GM18517 (cell line): Measurements from ENCODE around the gene CCDC148.
A peak's percentile ranks its signal among the peaks of the same experiment; 100 is the strongest.

ENCODE experiments used
- ATAC-seq: cut with Tn5 transposase; IDR thresholded peaks from one replicate; pipeline ENCODE4 v1.9.1; 2021; ENCODE audit warnings: mild to moderate bottlenecking, moderate library complexity; ENCODE audit not compliant: unreplicated experiment

Gene CCDC148

DNA sequence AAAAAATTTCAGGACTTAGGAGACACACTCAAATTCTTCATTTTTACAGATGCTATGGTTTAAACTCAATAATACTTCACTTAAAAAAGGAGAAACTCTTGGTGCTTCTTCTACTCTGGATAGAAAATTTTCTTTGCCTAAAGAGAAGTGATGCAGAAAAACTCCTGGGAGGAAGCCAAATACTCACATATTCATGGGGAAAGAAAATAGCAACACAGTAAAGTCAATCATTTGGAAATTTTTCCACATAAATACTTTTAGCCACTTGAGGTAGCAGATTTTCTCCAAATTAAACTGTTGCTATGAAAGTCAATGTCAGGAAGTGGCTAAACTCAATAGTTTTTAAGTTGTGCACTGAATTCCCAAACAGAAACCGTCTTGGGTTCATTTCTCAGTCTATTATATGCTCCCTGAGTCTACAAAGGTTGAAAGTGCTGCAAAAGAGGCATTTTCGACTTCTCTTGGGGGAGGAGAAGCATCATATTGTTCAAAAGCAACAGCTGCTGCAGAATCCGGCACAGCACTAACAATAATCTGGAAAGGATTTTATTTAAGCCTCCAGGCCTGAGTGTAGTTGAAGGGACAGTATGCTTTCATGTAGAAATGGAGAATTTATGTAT lies 273.8 kb downstream of the CCDC148 start:
- ATAC-seq, result no peak

DNA sequence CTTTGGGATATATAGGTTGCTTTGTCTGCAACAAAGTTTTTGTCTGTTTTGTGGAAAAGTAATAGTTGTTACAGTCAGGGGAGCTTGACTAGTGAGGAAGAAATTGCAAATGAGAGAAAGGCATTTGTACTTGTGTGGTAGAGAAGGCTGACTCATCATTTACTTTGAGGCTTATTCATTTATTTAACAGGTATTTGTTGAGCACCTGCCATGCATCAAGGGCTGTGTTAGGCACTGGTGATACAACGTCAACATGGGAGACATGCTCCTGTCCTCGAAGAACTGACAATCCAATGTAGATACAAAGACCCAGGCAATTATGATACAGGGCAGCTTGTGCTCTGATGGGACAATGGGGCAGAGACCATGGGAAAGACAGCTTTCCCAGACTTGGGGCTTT lies 275.4 kb downstream of the CCDC148 start:
- no peak for ATAC-seq

- no peak for ATAC-seq
Measured at GRCh38 chr2:158179660-158180059, 276.9 kb downstream of the CCDC148 start.

- ATAC-seq, result no peak
Measured at GRCh38 chr2:158178646-158179045, 277.9 kb downstream of the CCDC148 start.

DNA sequence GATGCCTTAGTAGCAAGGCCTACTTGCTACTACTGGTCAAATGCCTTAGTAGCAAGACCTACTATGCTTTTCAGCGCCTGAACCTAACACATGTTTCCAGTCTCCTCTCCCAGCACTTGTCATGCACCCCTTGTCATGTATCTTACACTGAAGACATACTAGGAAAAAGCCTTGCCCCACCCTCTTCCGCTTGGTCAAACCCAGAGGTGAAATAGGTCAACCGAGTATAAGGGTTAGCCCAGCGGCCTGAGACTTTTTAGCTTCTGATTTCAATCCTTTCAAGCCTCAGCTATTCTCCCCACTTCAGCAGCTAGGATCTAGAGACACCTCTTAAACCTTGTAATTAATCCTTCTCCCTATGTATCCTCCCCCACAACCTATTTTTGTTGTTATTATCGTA lies 281.6 kb downstream of the CCDC148 start:
- ATAC-seq, result no peak

DNA sequence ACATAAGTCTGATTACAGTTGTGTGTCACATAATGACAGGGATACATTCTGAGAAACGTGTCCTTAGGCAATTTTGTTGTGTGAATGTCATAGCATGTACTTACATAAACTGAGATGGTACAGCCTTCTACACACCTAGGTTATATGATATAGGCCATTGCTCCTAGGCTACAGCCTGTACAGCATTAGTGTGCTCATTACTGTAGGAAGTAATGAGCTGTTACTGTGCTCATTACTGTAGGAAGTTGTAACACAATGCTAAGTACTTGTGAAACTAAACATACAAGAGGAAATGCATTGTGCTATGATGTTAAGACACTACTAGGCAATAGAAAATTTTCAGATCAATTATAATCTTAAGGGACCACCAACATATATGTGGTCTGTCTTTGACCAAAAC lies 282.1 kb downstream of the CCDC148 start:
- ATAC-seq, result no peak

GRCh38 chr2:158172719-158173118 lies 283.8 kb downstream of the CCDC148 start:
- no peak for ATAC-seq

- ATAC-seq, result no peak
Measured at GRCh38 chr2:158154596-158154995, 302.0 kb downstream of the CCDC148 start.

- ATAC-seq, result no peak
Measured at GRCh38 chr2:158153270-158154015, 303.1 kb downstream of the CCDC148 start.

GRCh38 chr2:158144914-158145625 lies 311.5 kb downstream of the CCDC148 start:
- no peak for ATAC-seq

- no peak for ATAC-seq
Measured at GRCh38 chr2:158143703-158144360, 312.7 kb downstream of the CCDC148 start.

DNA sequence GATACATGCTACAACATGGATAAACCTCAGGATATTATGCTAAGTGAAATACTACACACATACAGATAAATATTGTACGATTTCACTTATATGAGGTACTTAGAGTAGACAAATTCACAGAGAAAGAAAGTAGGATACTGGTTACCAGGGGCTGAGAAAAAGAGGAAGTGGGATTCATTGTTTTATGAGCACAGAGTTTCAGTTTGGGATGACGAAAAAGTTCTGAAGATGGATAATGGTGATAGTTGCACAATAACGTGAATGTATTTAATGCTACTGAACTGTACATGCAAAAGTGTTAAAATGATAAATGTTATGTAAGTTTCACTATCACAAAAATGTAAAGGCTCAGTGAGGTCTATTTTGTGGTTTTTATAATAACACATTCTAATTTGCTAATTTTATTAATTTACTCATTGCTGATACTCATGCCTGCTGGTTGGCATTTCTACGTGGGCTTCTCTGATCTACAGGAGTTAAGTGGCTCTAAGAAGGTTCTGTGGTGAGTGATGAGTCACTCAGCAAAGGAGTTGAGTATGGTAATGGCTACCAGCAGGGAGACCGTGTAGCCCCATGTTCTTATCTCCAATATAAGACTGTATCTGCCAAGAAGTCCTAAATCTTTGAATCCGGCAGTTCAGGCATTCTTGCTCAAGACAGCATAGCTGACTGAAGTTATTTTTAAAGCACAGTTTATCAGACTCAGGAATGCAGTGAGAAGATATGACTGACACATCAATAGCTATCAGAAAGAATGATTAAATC lies 313.8 kb downstream of the CCDC148 start:
- peak; percentile 75 for ATAC-seq

GRCh38 chr2:158142165-158142564 lies 314.4 kb downstream of the CCDC148 start:
- no peak for ATAC-seq

DNA sequence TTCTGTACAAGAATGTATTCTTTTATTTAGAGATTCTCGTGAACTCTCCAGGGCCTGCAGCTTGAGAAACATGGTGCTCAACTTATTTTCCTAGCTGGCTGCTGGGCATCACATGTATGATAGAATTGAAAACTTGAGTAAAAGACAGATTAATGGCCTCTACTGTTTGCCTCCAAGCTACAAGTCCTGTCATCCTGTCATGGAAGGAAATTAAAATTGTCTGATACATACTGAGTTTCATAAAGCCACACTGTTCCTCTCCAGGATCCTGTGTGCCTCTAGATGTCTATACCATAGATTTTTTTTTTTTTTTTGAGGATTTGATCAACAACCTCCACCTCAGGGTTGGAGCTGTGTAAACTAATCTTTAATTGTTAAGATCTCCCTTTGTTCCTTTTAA lies 316.4 kb downstream of the CCDC148 start:
- no peak for ATAC-seq

DNA sequence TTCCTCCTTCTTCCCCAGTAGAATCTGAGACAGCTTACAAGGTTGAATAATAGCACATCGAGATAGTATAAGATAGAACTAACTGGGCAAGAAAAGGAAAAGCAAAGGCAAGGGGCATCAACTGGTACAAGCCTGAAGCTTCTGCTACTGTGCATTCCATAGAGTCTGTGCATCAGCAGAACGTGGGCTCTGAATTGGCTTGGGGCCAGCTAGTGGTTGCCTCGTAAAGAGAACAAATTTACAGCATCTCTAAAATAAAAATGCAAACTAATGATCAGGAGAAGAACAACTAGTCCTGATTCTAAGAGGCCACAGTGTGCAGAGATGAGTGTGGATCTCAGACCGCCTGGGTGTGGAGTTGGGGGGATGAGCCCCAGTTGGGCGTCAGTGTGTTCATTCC lies 318.3 kb downstream of the CCDC148 start:
- ATAC-seq, result no peak

GRCh38 chr2:158135096-158135495 lies 321.5 kb downstream of the CCDC148 start:
- no peak for ATAC-seq

DNA sequence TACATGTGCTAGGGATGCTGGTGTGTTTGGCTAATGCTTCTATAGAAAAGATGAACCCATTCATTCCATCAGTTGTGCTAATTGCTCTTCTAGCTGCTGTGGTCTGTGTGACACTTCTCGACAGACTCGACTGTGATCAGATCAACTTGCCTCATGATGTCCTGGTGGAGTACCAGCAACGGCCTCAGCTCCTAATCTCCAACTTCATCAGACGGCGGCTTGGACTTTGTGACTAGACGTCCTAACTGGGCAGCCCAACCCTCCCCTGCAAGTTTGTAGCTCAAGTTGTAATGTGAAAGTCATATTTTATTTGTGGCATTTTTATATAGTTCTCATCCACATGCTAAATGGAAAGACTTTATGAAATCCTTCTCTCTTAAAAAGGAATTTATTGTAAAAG lies 321.9 kb downstream of the CCDC148 start:
- ATAC-seq, result no peak

DNA sequence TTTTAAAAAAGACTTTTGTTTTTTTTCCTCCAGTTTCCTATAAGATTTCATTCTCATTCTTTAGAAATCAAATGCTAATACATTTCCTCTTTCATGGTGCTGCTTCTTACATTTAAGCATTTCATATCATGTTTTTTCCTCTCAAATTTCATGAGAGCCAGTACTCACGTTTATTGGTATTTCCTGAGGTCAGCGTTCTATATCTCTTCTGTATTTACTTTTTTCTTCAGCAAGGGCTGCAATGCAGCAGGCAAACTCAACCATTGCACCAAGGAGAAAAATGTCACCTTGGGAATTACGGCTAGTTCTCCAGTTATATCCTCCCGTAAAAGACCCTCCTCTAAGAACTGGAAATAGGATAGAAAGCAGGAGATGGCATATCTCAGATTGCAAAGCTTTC lies 322.5 kb downstream of the CCDC148 start:
- no peak for ATAC-seq

DNA sequence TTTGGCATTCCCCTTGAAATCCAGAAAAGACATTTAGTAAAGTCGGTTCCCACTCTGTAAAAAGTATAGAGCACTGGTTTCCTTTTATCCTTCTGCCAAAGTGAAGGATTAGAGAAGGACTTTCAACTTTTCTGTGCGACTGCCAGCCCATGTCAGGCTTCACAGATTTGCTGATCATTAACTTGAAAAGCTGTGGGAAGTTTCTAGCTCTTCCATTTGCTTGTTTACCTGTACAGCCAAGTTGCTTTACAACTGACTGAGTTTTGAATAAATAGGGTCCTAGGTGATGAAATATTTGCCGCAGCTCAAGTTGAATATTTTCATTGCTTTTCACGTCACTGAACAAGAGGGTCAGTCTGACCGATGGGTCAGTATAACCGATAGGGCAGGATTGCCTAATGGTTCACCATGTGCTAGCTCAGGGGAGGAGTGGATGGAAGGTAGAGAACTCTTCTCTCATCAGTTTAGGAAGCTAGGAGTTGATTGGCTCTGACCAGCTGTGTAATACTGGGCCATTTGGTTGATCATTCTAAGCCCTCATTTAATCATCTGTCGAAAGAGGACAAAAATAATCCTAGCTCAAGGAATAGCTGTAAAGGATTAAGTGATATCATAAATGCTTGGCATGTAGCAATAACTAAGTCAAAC lies 324.5 kb downstream of the CCDC148 start:
- ATAC-seq, result no peak

DNA sequence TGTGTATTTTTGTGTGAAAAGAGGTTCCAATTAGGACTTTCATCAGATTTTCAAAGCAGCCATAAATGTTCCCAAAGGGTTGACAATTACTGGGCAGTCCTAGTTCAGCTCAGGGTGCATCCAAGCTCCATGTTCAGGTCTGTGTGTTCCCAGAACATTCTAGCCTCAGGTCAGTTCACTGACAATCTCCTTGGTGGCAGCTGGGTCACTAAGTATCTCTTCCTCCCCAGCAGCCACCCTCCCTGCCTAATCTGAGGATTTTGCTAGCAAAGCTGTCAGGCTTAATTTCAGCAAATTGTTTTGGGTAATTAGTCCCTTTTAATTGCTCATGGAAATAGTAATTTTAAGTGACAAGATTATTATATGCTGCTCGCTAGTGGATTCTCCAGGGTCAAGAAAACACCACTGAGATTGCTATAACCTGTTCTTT lies 325.1 kb downstream of the CCDC148 start:
- no peak for ATAC-seq
